Peyer's patch (tissue), 4 donors: Measurements from ENCODE around the gene RERE. TPM values are rescaled to one million over a fixed set of nuclear protein-coding genes. Genes with fewer than 3 reads are reported as not detected.

Experiments used
- DNase-seq, 3 donors: peaks; one replicate each; pipeline ENCODE4 v3.0.0-alpha.2; 2017 to 2019
- H3K27ac ChIP-seq, 4 donors: fragments of 200-600 bp; sonication (generic); one replicate each; pipeline ENCODE4 v1.5.1; 2016 to 2019
- H3K27me3 ChIP-seq, 2 donors: fragments of 200-600 bp; sonication (generic); one replicate each; pipeline ENCODE4 v1.5.1; 2019
- H3K36me3 ChIP-seq, 3 donors: fragments of 200-600 bp; sonication (generic); one replicate each; pipeline ENCODE4 v1.5.1; 2016 to 2019
- H3K4me1 ChIP-seq, 4 donors: fragments of 200-600 bp; sonication (generic); one replicate each; pipeline ENCODE4 v1.5.1; 2016 to 2019
- H3K4me3 ChIP-seq, 4 donors: fragments of 200-600 bp; sonication (generic); 1 replicate in 3 of 4; 2 replicates in 1 of 4; pipeline ENCODE4 v1.5.1; 2016 to 2019; ENCODE audit warnings: mild to moderate bottlenecking in 1 of 4
- H3K9me3 ChIP-seq, 4 donors: fragments of 200-600 bp; sonication (generic); one replicate each; pipeline ENCODE4 v1.5.1; 2016 to 2019; ENCODE audit warnings: mild to moderate bottlenecking in 1 of 4
- CTCF ChIP-seq, 6 experiments: fragments of 450-650 bp in 4 of 6; fragments of 200-600 bp in 2 of 6; sonication (generic) in 1 of 6; IDR thresholded peaks; one replicate each; pipeline ENCODE4 v1.5.1; 2017 to 2019; ENCODE audit warnings: antibody characterized with exemption in 6 of 6, mild to moderate bottlenecking in 3 of 6, moderate library complexity in 1 of 6
- POLR2A ChIP-seq, 2 donors: fragments of 450-650 bp; IDR thresholded peaks; one replicate each; pipeline ENCODE4 v1.5.1; 2017; ENCODE audit warnings: antibody characterized with exemption in 2 of 2, mild to moderate bottlenecking in 2 of 2, moderate library complexity in 2 of 2
- total RNA-seq, 4 donors: library from RNA; depleted of rRNA; stranded (reverse); fragments of >200 nt; gene quantifications; one replicate each; pipeline ENCODE4 v1.1.0, GENCODE V29; 2016

Gene RERE
- total RNA-seq, 4 donors from 2014 or later = 98.5 to 528 (median 110) TPM

GRCh38 chr1:8396786-8397406, 420.5 kb downstream of the RERE start:
- H3K4me1 ChIP-seq = peaks cover 0 to 39% (median 10%) of the 10 kb centered on the region in 4 donors
- H3K36me3 ChIP-seq = peaks cover 0 to 12% (median 0%) of the 10 kb centered on the region in 3 donors
- no peaks in the 10 kb centered on the region for H3K27me3 ChIP-seq
- DNase-seq = no peak
- no peak overlapping the region for H3K4me3 ChIP-seq
- no peak for TF ChIP-seq CTCF (IDR thresholded peaks at IDR 0.05)
- no peak for TF ChIP-seq POLR2A (IDR thresholded peaks at IDR 0.05)
- peak overlapping the region; percentile 28 to 79 (median 48) for H3K27ac ChIP-seq
- no peaks in the 10 kb centered on the region for H3K9me3 ChIP-seq

- H3K36me3 ChIP-seq = peaks cover 0 to 6% (median 0%) of the 10 kb centered on the region in 3 donors
- peaks cover 0 to 39% (median 10%) of the 10 kb centered on the region in 4 donors for H3K4me1 ChIP-seq
- TF ChIP-seq POLR2A (IDR thresholded peaks at IDR 0.05) = no peak
- no peak for TF ChIP-seq CTCF (IDR thresholded peaks at IDR 0.05)
- H3K27ac ChIP-seq = peak overlapping the region; percentile 24 to 79 (median 44)
- DNase-seq = no peak
- no peaks in the 10 kb centered on the region for H3K9me3 ChIP-seq
- H3K4me3 ChIP-seq = no peak overlapping the region
- no peaks in the 10 kb centered on the region for H3K27me3 ChIP-seq
These were observed 421.2 kb downstream of the RERE start for GRCh38 chr1:8396083-8396785.

- peaks cover 0 to 39% (median 10%) of the 10 kb centered on the region in 4 donors for H3K4me1 ChIP-seq
- H3K36me3 ChIP-seq = peaks cover 0 to 6% (median 0%) of the 10 kb centered on the region in 3 donors
- no peaks in the 10 kb centered on the region for H3K9me3 ChIP-seq
- no peak for TF ChIP-seq POLR2A (IDR thresholded peaks at IDR 0.05)
- TF ChIP-seq CTCF (IDR thresholded peaks at IDR 0.05) = no peak
- H3K4me3 ChIP-seq = no peak overlapping the region
- peak overlapping the region; percentile 6 to 79 (median 44) for H3K27ac ChIP-seq
- no peaks in the 10 kb centered on the region for H3K27me3 ChIP-seq
- DNase-seq = peak in 1 of 3 donors; percentile 60
These were observed 422.0 kb downstream of the RERE start for GRCh38 chr1:8395433-8395866.

GRCh38 chr1:8394456-8395321, 422.8 kb downstream of the RERE start:
- DNase-seq = no peak
- no peaks in the 10 kb centered on the region for H3K9me3 ChIP-seq
- peak overlapping the region in 2 of 4 donors; percentile 59 to 79 for H3K27ac ChIP-seq
- H3K4me3 ChIP-seq = no peak overlapping the region
- H3K36me3 ChIP-seq = peaks cover 0 to 14% (median 0%) of the 10 kb centered on the region in 3 donors
- H3K4me1 ChIP-seq = peaks cover 0 to 39% (median 10%) of the 10 kb centered on the region in 4 donors
- H3K27me3 ChIP-seq = no peaks in the 10 kb centered on the region
- no peak for TF ChIP-seq POLR2A (IDR thresholded peaks at IDR 0.05)
- no peak for TF ChIP-seq CTCF (IDR thresholded peaks at IDR 0.05)

GRCh38 chr1:8392522-8392921, 424.9 kb downstream of the RERE start:
- TF ChIP-seq POLR2A (IDR thresholded peaks at IDR 0.05) (no peak), CTCF (IDR thresholded peaks at IDR 0.05) (no peak)
- Histone ChIP-seq H3K36me3 (peaks cover 0 to 22% (median 0%) of the 10 kb centered on the region in 3 donors), H3K4me1 (peaks cover 0 to 35% (median 11%) of the 10 kb centered on the region in 4 donors), H3K27ac (peak overlapping the region in 2 of 4 donors; percentile 0 to 48), H3K9me3 (no peaks in the 10 kb centered on the region), H3K27me3 (no peaks in the 10 kb centered on the region), H3K4me3 (no peak overlapping the region)
- no peak for DNase-seq
